ENCODE results near the gene SLC38A11.

DNA sequence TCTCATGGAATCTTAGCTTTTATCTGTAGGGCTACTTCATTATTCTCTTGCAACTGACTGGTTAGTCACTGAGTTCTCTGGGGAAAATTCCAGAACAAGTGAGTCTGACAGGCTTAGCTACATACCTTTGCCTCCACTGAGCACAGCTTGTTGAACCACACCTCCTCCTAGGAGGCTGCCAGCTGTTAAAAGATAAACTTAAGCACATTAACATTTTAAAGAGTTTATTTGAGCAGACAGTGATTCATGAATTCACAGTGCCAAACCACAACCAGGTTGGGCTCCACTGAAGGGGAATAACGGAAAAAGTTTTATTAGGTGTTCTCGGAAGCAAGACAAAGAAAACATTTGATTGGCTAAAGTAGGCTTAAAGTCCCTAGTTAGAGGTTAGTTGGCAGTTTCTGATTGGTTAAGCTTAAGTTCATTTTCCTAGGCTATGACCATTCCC lies 12.5 kb upstream of the SLC38A11 start:
- TF ChIP-seq CTCF (IDR thresholded peaks at IDR 0.05 in 4 of 5, conservative IDR thresholded peaks at IDR 0.05 in 1 of 5) (no peak), POLR2A (IDR thresholded peaks at IDR 0.05) (no peak)
